Right lobe of liver (tissue), 4 donors: Measurements from ENCODE around the gene PKD2L1.

Source experiments
- POLR2A ChIP-seq: fragments of 450-650 bp; IDR thresholded peaks from one replicate; pipeline ENCODE4 v1.6.1; 2017; ENCODE audit warnings: antibody characterized with exemption, mild to moderate bottlenecking
- TF ChIP-seq, protein P1 (sequence below), 4 donors: fragments of 200-600 bp in 3 of 4; fragments of 450-650 bp in 1 of 4; IDR thresholded peaks; one replicate each; pipeline versions ENCODE4 v1.5.1 to v1.8.0; 2016 to 2022; ENCODE audit warnings: antibody characterized with exemption in 4 of 4, mild to moderate bottlenecking in 2 of 4
- donor health status: DM: no; HTN: no; CAD: no.
- donor health status: DM: no; HTN: no; CAD: no.
- donor health status: DM: no; HTN: yes; CAD: no.

DNA sequence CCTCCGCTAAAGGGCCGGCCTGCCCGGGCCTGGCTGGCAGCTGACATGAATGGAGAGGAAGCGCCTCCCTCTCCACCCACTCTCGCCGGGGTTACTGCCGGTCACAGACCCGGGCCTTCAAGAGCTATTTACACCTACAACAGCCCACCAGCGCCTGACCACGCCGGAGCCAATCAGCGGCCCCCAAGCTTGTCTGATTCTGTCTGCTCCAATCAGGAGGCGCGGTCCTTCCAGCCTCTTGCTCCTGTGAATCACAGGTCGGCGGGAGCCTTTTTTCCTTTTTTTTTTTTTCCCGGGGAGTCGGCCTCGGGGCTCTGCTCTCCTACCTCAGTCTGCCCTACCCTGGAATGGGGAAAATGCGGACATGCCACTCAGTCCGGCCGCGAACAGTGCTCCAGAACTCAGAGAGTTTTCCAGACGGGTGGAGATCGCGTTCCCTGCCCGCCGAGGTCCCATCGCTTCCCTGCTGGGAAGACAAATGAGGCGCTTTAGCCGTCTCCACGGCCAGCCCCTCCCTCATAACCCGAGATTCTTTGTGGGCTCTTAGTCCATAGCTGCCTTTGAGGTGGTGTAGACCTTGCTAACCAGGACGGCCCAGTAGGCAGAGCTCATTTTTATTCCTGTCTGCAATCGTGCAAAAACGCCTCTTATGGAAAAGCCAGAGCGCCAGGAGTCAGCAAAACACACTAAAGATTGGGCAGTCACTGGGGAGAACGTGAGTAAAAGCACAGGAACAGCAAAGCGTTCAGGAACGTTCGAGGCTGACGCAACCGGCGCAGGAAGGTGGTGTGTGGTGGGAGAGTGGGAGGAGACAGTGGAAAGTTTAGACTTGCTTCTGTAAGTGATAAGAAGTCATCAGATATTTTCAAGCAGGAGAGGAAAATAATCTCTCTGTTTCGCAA lies 43.5 kb upstream of the PKD2L1 start:
- TF ChIP-seq, protein P1, sequence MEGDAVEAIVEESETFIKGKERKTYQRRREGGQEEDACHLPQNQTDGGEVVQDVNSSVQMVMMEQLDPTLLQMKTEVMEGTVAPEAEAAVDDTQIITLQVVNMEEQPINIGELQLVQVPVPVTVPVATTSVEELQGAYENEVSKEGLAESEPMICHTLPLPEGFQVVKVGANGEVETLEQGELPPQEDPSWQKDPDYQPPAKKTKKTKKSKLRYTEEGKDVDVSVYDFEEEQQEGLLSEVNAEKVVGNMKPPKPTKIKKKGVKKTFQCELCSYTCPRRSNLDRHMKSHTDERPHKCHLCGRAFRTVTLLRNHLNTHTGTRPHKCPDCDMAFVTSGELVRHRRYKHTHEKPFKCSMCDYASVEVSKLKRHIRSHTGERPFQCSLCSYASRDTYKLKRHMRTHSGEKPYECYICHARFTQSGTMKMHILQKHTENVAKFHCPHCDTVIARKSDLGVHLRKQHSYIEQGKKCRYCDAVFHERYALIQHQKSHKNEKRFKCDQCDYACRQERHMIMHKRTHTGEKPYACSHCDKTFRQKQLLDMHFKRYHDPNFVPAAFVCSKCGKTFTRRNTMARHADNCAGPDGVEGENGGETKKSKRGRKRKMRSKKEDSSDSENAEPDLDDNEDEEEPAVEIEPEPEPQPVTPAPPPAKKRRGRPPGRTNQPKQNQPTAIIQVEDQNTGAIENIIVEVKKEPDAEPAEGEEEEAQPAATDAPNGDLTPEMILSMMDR (IDR thresholded peaks at IDR 0.05) = no peak
- peak; percentile 77 for TF ChIP-seq POLR2A
